ENCODE data around the gene CABLES2.

CABLES2 gene

GRCh38 chr20:62448788-62449187 is 41.7 kb upstream of the CABLES2 start:
- TF ChIP-seq CTCF (conservative IDR thresholded peaks at IDR 0.05; ENCODE audit: low read depth, low read length), result no peak
- Histone ChIP-seq H3K27me3 (ENCODE audit: insufficient read depth, low read depth) (peaks cover 90% of the 10 kb centered on the region), H3K36me3 (ENCODE audit: insufficient read depth) (no peaks in the 10 kb centered on the region), H3K4me2 (no peak overlapping the region), H3K4me3 (IDR thresholded peaks at IDR 0.05; ENCODE audit: insufficient read depth, low read depth, low read length) (no peak overlapping the region), H3K79me2 (ENCODE audit: insufficient read depth, low read depth) (no peaks in the 10 kb centered on the region), H4K20me1 (ENCODE audit: insufficient read depth) (no peaks in the 10 kb centered on the region), H2AFZ (ENCODE audit: low read depth) (no peak overlapping the region), H3K4me1 (ENCODE audit: low read depth, poor library complexity, severe bottlenecking) (peaks cover 6% of the 10 kb centered on the region), H3K9ac (no peak overlapping the region), H3K27ac (no peak overlapping the region)

GRCh38 chr20:62448038-62448437 is 41.0 kb upstream of the CABLES2 start:
- H3K27me3 ChIP-seq (ENCODE audit: insufficient read depth, low read depth), result peaks cover 90% of the 10 kb centered on the region
- H2AFZ ChIP-seq (ENCODE audit: low read depth), result no peak overlapping the region
- no peak overlapping the region for H3K4me2 ChIP-seq
- H3K27ac ChIP-seq, result no peak overlapping the region
- TF ChIP-seq CTCF (conservative IDR thresholded peaks at IDR 0.05; ENCODE audit: low read depth, low read length), result no peak
- H3K4me1 ChIP-seq (ENCODE audit: low read depth, poor library complexity, severe bottlenecking), result peaks cover 6% of the 10 kb centered on the region
- H3K4me3 ChIP-seq (IDR thresholded peaks at IDR 0.05; ENCODE audit: insufficient read depth, low read depth, low read length), result no peak overlapping the region
- no peaks in the 10 kb centered on the region for H3K36me3 ChIP-seq (ENCODE audit: insufficient read depth)
- no peaks in the 10 kb centered on the region for H4K20me1 ChIP-seq (ENCODE audit: insufficient read depth)
- no peaks in the 10 kb centered on the region for H3K79me2 ChIP-seq (ENCODE audit: insufficient read depth, low read depth)
- H3K9ac ChIP-seq, result no peak overlapping the region

- Histone ChIP-seq H3K4me3 (IDR thresholded peaks at IDR 0.05; ENCODE audit: insufficient read depth, low read depth, low read length) (no peak overlapping the region), H3K4me2 (no peak overlapping the region), H3K9ac (no peak overlapping the region), H3K79me2 (ENCODE audit: insufficient read depth, low read depth) (no peaks in the 10 kb centered on the region), H3K36me3 (ENCODE audit: insufficient read depth) (no peaks in the 10 kb centered on the region), H4K20me1 (ENCODE audit: insufficient read depth) (no peaks in the 10 kb centered on the region), H3K27ac (no peak overlapping the region), H2AFZ (ENCODE audit: low read depth) (no peak overlapping the region), H3K4me1 (ENCODE audit: low read depth, poor library complexity, severe bottlenecking) (peaks cover 6% of the 10 kb centered on the region), H3K27me3 (ENCODE audit: insufficient read depth, low read depth) (peaks cover 90% of the 10 kb centered on the region)
- TF ChIP-seq CTCF (conservative IDR thresholded peaks at IDR 0.05; ENCODE audit: low read depth, low read length), result no peak
Observed at GRCh38 chr20:62446888-62447869, 40.1 kb upstream of the CABLES2 start.

- Histone ChIP-seq H3K27ac (no peak overlapping the region), H3K36me3 (ENCODE audit: insufficient read depth) (no peaks in the 10 kb centered on the region), H4K20me1 (ENCODE audit: insufficient read depth) (no peaks in the 10 kb centered on the region), H3K79me2 (ENCODE audit: insufficient read depth, low read depth) (no peaks in the 10 kb centered on the region), H3K4me1 (ENCODE audit: low read depth, poor library complexity, severe bottlenecking) (peaks cover 6% of the 10 kb centered on the region), H3K4me3 (IDR thresholded peaks at IDR 0.05; ENCODE audit: insufficient read depth, low read depth, low read length) (no peak overlapping the region), H3K4me2 (no peak overlapping the region), H3K9ac (no peak overlapping the region), H3K27me3 (ENCODE audit: insufficient read depth, low read depth) (peaks cover 93% of the 10 kb centered on the region), H2AFZ (ENCODE audit: low read depth) (no peak overlapping the region)
- no peak for TF ChIP-seq CTCF (conservative IDR thresholded peaks at IDR 0.05; ENCODE audit: low read depth, low read length)
Observed at GRCh38 chr20:62446481-62446880, 39.4 kb upstream of the CABLES2 start.

Measured in KMS-11 (cell line).